ENCODE measurements around the gene FUZ.

FUZ gene

DNA sequence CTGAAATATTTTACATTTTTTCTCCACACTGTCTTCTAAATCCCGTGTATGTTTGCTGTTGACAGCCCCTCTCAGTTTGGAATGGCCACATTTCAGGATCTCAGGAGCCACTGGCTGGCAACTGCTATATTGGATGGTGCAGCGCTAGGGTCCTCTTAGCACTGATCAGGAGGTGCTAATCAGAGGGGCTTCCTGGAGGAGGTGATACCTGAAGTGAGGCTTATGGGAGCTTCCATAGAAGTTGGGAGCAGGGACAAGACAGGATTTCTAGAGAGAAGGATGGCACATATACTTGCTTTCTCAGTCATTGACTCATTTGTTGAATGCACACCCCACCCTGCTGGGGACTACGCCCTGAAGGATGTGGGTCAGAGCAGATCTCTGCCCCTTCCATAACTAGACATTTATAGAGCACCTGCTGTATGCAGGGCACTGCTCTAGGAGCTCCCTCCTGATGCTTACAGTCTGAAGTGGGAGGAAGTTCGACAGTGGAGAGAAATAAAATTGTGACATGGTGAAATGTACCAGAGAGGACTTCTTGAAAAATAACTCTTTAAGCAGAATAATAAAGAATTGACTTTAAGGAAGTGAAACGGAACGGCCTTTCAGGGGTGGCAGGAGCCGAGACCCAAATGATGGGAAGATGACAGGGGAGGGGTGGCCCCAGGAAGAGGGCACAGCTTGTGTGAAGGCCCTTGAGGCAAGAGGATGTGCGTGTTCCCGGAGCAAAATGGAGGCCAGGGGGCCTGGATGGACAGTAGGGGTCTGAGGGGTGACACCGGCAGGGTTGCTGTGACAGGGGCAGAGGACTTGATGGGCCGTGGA, 33.1 kb downstream of the FUZ start:
- TF ChIP-seq, protein P1, sequence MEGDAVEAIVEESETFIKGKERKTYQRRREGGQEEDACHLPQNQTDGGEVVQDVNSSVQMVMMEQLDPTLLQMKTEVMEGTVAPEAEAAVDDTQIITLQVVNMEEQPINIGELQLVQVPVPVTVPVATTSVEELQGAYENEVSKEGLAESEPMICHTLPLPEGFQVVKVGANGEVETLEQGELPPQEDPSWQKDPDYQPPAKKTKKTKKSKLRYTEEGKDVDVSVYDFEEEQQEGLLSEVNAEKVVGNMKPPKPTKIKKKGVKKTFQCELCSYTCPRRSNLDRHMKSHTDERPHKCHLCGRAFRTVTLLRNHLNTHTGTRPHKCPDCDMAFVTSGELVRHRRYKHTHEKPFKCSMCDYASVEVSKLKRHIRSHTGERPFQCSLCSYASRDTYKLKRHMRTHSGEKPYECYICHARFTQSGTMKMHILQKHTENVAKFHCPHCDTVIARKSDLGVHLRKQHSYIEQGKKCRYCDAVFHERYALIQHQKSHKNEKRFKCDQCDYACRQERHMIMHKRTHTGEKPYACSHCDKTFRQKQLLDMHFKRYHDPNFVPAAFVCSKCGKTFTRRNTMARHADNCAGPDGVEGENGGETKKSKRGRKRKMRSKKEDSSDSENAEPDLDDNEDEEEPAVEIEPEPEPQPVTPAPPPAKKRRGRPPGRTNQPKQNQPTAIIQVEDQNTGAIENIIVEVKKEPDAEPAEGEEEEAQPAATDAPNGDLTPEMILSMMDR (IDR thresholded peaks at IDR 0.05): no peak

- TF ChIP-seq, protein P1 (IDR thresholded peaks at IDR 0.05): no peak
These were observed 36.7 kb downstream of the FUZ start for GRCh38 chr19:49776371-49776764.

GRCh38 chr19:49775742-49776370, 37.2 kb downstream of the FUZ start:
- TF ChIP-seq, protein P1 (IDR thresholded peaks at IDR 0.05): no peak

DNA sequence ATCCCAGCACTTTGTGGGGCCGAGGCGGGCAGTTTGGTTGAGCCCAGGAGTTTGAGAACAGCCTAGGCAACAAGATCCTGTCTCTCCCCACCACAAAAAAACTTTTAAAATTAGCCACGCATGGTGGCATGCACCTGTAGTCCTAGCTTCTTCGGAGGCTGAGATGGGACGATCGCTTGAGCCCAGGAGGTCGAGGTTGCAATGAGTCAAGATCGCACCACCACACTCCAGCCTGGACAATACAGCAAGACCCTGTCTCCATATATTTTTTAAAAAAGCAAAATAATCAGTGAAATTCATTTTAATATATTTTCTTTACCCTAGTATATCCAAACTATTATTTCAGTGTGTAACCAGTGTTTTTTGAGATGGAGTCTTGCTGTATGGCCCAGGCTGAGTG, 38.1 kb downstream of the FUZ start:
- TF ChIP-seq, protein P1 (IDR thresholded peaks at IDR 0.05): no peak

DNA sequence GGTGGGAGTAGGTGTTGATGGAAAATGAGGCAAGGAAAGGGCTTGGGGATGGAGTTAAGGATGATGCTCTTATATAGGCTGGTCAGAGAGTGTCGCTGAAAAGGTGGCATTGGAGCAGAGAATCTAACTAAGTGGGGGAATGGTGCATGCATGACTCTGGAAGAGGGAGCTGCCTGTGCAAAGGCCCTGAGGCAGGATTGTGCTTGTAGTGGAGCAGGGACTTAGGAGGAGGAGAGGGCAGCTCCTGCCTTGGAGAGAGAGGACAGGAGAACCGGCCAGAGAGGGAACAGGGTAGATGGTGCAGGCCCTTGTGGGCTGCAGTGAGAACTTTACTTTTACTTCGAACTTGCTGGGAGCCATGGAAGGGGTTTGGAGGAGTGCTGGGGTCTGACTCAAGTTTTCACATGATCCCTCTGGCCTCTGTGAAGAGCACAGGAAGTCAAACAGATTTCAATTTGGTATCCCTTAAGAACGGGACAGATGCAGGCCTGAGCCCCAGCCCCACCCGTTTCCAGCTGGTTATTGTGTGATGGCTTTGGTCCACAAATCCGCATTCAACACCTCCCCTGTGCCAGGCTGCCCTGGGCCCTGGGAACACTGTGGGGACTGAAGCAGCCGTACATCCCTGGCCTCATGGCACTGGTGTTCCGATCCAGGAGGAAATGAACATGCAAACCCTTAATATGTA, 39.3 kb downstream of the FUZ start:
- TF ChIP-seq, protein P1 (IDR thresholded peaks at IDR 0.05): no peak

DNA sequence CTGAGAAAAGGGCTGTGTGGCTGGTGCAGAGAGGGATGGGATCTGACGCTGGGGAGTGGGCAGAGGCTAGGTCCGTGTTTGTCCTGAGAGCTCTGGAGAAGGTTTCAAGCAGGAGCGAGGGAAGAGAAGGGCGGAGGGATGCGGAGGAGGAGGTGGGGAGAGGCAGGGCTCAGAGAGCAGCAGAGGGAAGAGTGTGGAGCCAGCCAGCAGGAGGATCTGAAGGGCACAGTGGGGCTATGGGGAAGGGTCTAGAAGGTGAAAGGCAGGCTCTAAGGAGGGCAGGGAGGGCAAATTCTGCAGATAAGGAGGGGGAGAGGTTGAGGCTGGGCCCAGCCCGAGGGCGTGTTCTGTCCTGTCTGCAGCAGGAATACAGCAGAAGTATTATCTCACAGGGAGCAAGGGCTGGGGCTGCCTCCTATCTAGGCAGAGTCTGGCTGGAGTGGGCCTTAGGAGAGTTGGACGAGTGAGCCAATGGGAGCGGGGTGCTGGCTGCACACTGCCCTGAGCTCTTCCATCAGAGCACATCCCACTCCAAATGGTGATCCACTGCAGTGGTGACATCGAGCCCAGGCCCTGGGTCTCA, 40.2 kb downstream of the FUZ start:
- TF ChIP-seq, protein P1 (IDR thresholded peaks at IDR 0.05): no peak

DNA sequence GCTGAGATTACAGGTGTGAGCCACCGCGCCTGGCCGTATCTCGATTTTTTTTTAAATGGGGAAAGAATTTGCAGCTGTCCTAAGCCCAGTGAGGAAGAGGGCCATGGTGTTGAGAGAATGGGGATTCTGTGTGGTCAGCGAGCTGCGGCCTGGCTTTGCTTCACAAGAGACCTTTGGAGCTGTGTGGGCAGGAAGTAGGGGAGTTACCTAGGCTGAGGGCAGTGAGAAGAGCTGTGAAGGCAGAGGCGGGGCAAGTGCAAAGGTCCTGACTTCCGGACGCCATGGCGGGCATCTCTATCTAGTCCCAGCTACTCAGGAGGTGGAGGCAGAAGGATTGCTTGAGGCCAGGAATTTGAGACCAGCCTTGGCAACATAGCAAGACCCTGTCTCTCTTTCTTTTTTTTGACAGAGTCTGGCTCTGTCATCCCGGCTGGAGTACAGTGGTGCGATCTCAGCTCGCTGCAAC, 41.4 kb downstream of the FUZ start:
- TF ChIP-seq, protein P1 (IDR thresholded peaks at IDR 0.05): no peak

All from LNCAP (cell line).